Fibroblast of skin of scalp (primary cell): ENCODE measurements around the gene ANKEF1.
A peak's percentile ranks its signal among the peaks of the same experiment; 100 is the strongest.

Source experiments
- DNase-seq: peaks from one replicate; pipeline ENCODE4 v3.0.0-alpha.2; 2013

ANKEF1 gene

GRCh38 chr20:10089871-10090587 lies 55.2 kb downstream of the ANKEF1 start:
- no peak for DNase-seq

- peak; percentile 53 for DNase-seq
Observed at GRCh38 chr20:10090588-10091166, 55.9 kb downstream of the ANKEF1 start.

DNA sequence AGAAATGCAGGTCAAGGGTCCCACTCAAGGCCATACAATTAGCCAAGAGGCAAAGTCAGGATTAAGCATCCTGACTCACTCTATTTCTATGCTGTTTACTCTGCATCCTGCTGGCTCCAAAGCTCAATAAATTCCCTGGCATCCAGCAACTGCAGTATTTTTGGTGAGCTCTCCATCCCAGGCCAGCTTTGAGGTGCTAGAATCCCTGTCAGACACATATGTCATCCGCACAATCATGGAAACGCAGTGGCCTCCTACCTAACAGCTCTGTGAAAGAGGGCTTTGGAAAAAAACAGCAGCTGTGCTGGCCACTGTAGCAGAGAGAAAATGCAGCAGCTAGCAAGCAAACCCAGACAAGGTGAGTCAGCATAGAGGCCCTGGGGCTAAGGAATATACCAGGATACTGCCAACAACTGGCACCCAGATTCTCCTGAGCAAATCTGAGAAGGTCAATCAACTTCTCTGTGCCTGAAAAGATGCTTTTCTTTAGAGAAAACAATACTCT lies 58.4 kb downstream of the ANKEF1 start:
- DNase-seq, result peak; percentile 63

- DNase-seq, result peak; percentile 4
Observed at GRCh38 chr20:10094566-10095173, 59.9 kb downstream of the ANKEF1 start.

GRCh38 chr20:10096790-10097189 lies 62.0 kb downstream of the ANKEF1 start:
- no peak for DNase-seq

DNA sequence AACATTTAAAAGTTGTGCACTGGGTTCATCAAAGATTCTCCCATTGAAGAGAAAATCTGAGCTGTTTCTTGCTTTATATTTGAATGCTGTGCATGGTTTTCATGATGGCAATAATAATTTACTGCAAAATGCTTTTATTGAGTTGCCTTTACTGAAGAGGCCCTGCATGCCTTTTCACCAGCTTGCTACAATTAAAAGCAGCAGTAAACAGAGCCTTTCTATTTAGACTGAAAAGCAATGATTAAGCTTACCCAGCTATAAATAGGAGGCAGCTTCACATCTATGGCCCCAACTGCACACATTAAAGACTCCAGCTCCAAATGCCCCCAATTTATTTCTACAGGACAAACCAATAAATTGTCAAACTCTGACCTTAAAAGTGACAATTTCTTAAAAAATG lies 70.3 kb downstream of the ANKEF1 start:
- no peak for DNase-seq
